K562 (cell line): ENCODE results near the gene ZNF622. TPM values are rescaled to one million over a fixed set of nuclear protein-coding genes. Genes with fewer than 3 reads are reported as not detected.

Experiments
- ATAC-seq: fragments of 200-7000 bp; cut with Tn5 transposase; 3 replicates; pipeline ENCODE4 v1.9.1; 2020; ENCODE audit warnings: moderate library complexity
- BruUV-seq: library from RNA; stranded (reverse); fragments of 400-500 nt; replicated peaks from 2 replicates; lab custom pipeline; 2021; lab: Mats Ljungman, UMichigan
- CTCF ChIA-PET: fragments of 300-600 bp; formaldehyde crosslinking; extraction: SDS; loops from one replicate; lab custom pipeline; 2021; ENCODE audit warnings: low intra/inter-chr PET ratio; lab: Yijun Ruan, JAX
- POLR2A ChIA-PET: fragments of 300-600, 350-650 bp; sonication (Branson Sonifier 250); formaldehyde crosslinking; extraction: SDS; loops from one replicate; lab custom pipeline; 2021; ENCODE audit warnings: antibody characterized with exemption, inconsistent platforms; lab: Yijun Ruan, JAX
- DNase-seq, 4 experiments: peaks; one replicate each; pipeline versions ENCODE4 v3.0.0 to v3.0.0-alpha.2; 2011 to 2018; ENCODE audit warnings: low spot score in 3 of 4, mixed read lengths in 3 of 4; ENCODE audit errors: extremely low read depth in 1 of 4
- FAIRE-seq: peaks from 2 replicates; lab custom pipeline; 2011; peaks lifted over from hg19 to GRCh38; lab: Jason Lieb, UNC
- H2AFZ ChIP-seq: 2 replicates; pipeline ENCODE4 v1.6.0; 2011; ENCODE audit warnings: low read depth, low read length, control low read depth, inconsistent platforms
- H3K27ac ChIP-seq: fragments of 200-600 bp; 3 replicates; pipeline ENCODE4 v1.8.0; 2011; ENCODE audit warnings: low read depth, mild to moderate bottlenecking, control low read depth, inconsistent platforms, low read length, moderate library complexity, mixed read lengths; ENCODE audit errors: extremely low read depth
- H3K27me3 ChIP-seq, 2 experiments: fragments of 300-600 bp in 1 of 2; 2 replicates in 1 of 2; 3 replicates in 1 of 2; pipeline versions ENCODE4 v1.6.0 to v1.8.0; 2011; ENCODE audit warnings: inconsistent platforms in 2 of 2, low read length in 2 of 2, mild to moderate bottlenecking in 1 of 2, mixed read lengths in 1 of 2, moderate library complexity in 1 of 2; ENCODE audit not compliant: control insufficient read depth in 2 of 2, insufficient read depth in 2 of 2
- H3K36me3 ChIP-seq: fragments of 300-600 bp; 3 replicates; pipeline ENCODE4 v1.8.0; 2011; ENCODE audit warnings: mild to moderate bottlenecking, low read length, inconsistent platforms; ENCODE audit not compliant: control insufficient read depth, insufficient read depth
- H3K4me1 ChIP-seq, 2 experiments: fragments of 200-600 bp in 1 of 2; replicated peaks in 1 of 2; 2 replicates in 1 of 2; 3 replicates in 1 of 2; pipeline versions ENCODE4 v1.5.1 to v1.8.0; 2011; ENCODE audit warnings: inconsistent platforms in 2 of 2, low read length in 2 of 2, mild to moderate bottlenecking in 1 of 2, mixed read lengths in 1 of 2, moderate library complexity in 1 of 2; ENCODE audit not compliant: control insufficient read depth in 2 of 2, insufficient read depth in 2 of 2
- H3K4me2 ChIP-seq: 2 replicates; pipeline ENCODE4 v1.6.1; 2011; ENCODE audit warnings: low read length, control low read depth, inconsistent platforms, mixed read lengths; ENCODE audit not compliant: insufficient read depth
- H3K4me3 ChIP-seq: fragments of 200-600 bp; sonication (generic), shearing (Covaris generic); 2 replicates; pipeline ENCODE4 v1.5.1; 2016; ENCODE audit warnings: control low read depth, inconsistent platforms
- H3K79me2 ChIP-seq: fragments of 200-600 bp; 3 replicates; pipeline ENCODE4 v1.8.0; 2011; ENCODE audit warnings: low read length, inconsistent platforms; ENCODE audit not compliant: control insufficient read depth, insufficient read depth
- H3K9ac ChIP-seq, 2 experiments: 2 replicates each; pipeline versions ENCODE4 v1.6.0 to v1.6.1; 2011; ENCODE audit warnings: low read depth in 2 of 2, low read length in 2 of 2, control low read depth in 1 of 2, inconsistent platforms in 1 of 2, mild to moderate bottlenecking in 1 of 2, mixed read lengths in 1 of 2; ENCODE audit not compliant: insufficient read depth in 1 of 2
- H3K9me1 ChIP-seq: one replicate; pipeline ENCODE4 v1.6.0; 2011; ENCODE audit warnings: inconsistent platforms, mild to moderate bottlenecking, low read length, moderate library complexity; ENCODE audit not compliant: control insufficient read depth, insufficient read depth
- H3K9me3 ChIP-seq: replicated peaks from 2 replicates; pipeline ENCODE4 v1.5.1; 2011; ENCODE audit warnings: low read depth, low read length, inconsistent platforms; ENCODE audit not compliant: control insufficient read depth, insufficient read depth
- H4K20me1 ChIP-seq: replicated peaks from 2 replicates; pipeline ENCODE4 v1.6.1; 2011; ENCODE audit warnings: low read length, inconsistent platforms, mixed read lengths; ENCODE audit not compliant: control insufficient read depth, insufficient read depth
- CEBPB ChIP-seq: fragments of 450-650 bp; IDR thresholded peaks from 2 replicates; pipeline ENCODE4 v1.6.1; 2016; ENCODE audit warnings: missing genetic modification characterization, missing compliant biosample characterization
- CEBPG ChIP-seq, 3 experiments: fragments of 200-800 bp in 1 of 3; sonication (Bioruptor generic) in 1 of 3; sonication (generic) in 1 of 3; formaldehyde crosslinking in 1 of 3; IDR thresholded peaks in 2 of 3; conservative IDR thresholded peaks in 1 of 3; 2 replicates each; pipeline versions ENCODE4 v1.6.1 to v1.8.0; 2016 to 2022; ENCODE audit warnings: missing compliant biosample characterization in 2 of 3, missing genetic modification characterization in 2 of 3, mild to moderate bottlenecking in 1 of 3, missing genetic modification reagents in 1 of 3
- CHD4 ChIP-seq: fragments of 200-600 bp; sonication (generic); IDR thresholded peaks from 3 replicates; pipeline ENCODE4 v1.6.1; 2012; ENCODE audit warnings: low read depth, mild to moderate bottlenecking, mixed read lengths, low read length, inconsistent platforms; ENCODE audit not compliant: insufficient read depth, insufficient replicate concordance, poor library complexity, severe bottlenecking
- CXXC5 ChIP-seq: fragments of 250-450 bp; sonication (Bioruptor Pico); IDR thresholded peaks from 2 replicates; pipeline ENCODE4 v1.8.0; 2022; ENCODE audit warnings: inconsistent platforms, mild to moderate bottlenecking, moderate library complexity
- ETV1 ChIP-seq: fragments of 450-650 bp; conservative IDR thresholded peaks from 2 replicates; pipeline ENCODE4 v1.6.1; 2016; ENCODE audit warnings: missing genetic modification characterization, control low read depth, low read depth, missing compliant biosample characterization
- GABPA ChIP-seq: fragments of 200-800 bp; sonication (Bioruptor generic); conservative IDR thresholded peaks from 2 replicates; pipeline ENCODE4 v1.6.1; 2016; ENCODE audit warnings: low read depth, missing genetic modification characterization, missing compliant biosample characterization
- HMGXB4 ChIP-seq: sonication (generic); formaldehyde crosslinking; IDR thresholded peaks from 2 replicates; pipeline ENCODE4 v1.8.1; 2023; ENCODE audit warnings: mild to moderate bottlenecking, missing genetic modification reagents
- IRF2 ChIP-seq: sonication (generic); formaldehyde crosslinking; IDR thresholded peaks from 2 replicates; pipeline ENCODE4 v1.8.1; 2022; ENCODE audit warnings: mild to moderate bottlenecking, missing genetic modification reagents
- JUND ChIP-seq, 2 experiments: IDR thresholded peaks; 2 replicates in 1 of 2; 3 replicates in 1 of 2; pipeline ENCODE4 v1.6.1; 2011; ENCODE audit warnings: borderline replicate concordance in 2 of 2, low read depth in 2 of 2, low read length in 2 of 2, improper control_type of control experiment in 1 of 2, missing biosample characterization in 1 of 2, missing genetic modification characterization in 1 of 2, missing genetic modification reagents in 1 of 2
- L3MBTL2 ChIP-seq: fragments of 450-650 bp; IDR thresholded peaks from 2 replicates; pipeline ENCODE4 v1.6.1; 2016; ENCODE audit warnings: mild to moderate bottlenecking, moderate library complexity
- MAFG ChIP-seq: fragments of 450-650 bp; conservative IDR thresholded peaks from 2 replicates; pipeline ENCODE4 v1.6.1; 2016; ENCODE audit warnings: missing genetic modification characterization, missing compliant biosample characterization
- NCOA2 ChIP-seq, 2 experiments: fragments of 450-650 bp; IDR thresholded peaks; 2 replicates each; pipeline ENCODE4 v1.6.1; 2018; ENCODE audit warnings: mild to moderate bottlenecking in 2 of 2, moderate library complexity in 1 of 2; ENCODE audit not compliant: partially characterized antibody in 2 of 2
- NCOR1 ChIP-seq: fragments of 450-650 bp; IDR thresholded peaks from 2 replicates; pipeline ENCODE4 v1.6.1; 2016; ENCODE audit warnings: mild to moderate bottlenecking, moderate library complexity
- NR2C2 ChIP-seq, 2 experiments: fragments of 200-800 bp in 1 of 2; sonication (Bioruptor generic) in 1 of 2; sonication (generic) in 1 of 2; formaldehyde crosslinking in 1 of 2; IDR thresholded peaks; 2 replicates each; pipeline versions ENCODE4 v1.6.1 to v1.8.0; 2016 to 2022; ENCODE audit warnings: mild to moderate bottlenecking in 1 of 2, missing compliant biosample characterization in 1 of 2, missing genetic modification characterization in 1 of 2, missing genetic modification reagents in 1 of 2
- PHB2 ChIP-seq: fragments of 450-650 bp; IDR thresholded peaks from 2 replicates; pipeline ENCODE4 v1.6.1; 2017; ENCODE audit warnings: low read depth
- POLR3A ChIP-seq: IDR thresholded peaks from 2 replicates; pipeline ENCODE4 v1.6.1; 2011; ENCODE audit warnings: borderline replicate concordance, mild to moderate bottlenecking, moderate library complexity; ENCODE audit not compliant: insufficient read length, insufficient read depth; ENCODE audit errors: extremely low read depth
- RFX5 ChIP-seq: IDR thresholded peaks from 2 replicates; pipeline ENCODE4 v1.6.1; 2011; ENCODE audit warnings: low read depth, mild to moderate bottlenecking, improper control_type of control experiment, low read length
- ZNF384 ChIP-seq: IDR thresholded peaks from 2 replicates; pipeline ENCODE4 v1.6.1; 2012; ENCODE audit warnings: low read depth, low read length, improper control_type of control experiment
- WGBS: fragments of 100-300 bp; shearing (Covaris generic); methylation state at CpG from one replicate; pipeline ENCODE4 v1.1.6; 2016; ENCODE audit warnings: low coverage, mixed read lengths; ENCODE audit not compliant: insufficient coverage; ENCODE audit errors: missing lambda C conversion rate; 5-methylcytosine and 5-hydroxymethylcytosine counted together
- in situ Hi-C: fragments of 300-500 bp; cut with MboI; formaldehyde crosslinking; loops from 4 replicates; pipeline ENCODE4 v1.15.0; 2018; ENCODE audit warnings: inconsistent platforms, mixed read lengths
- intact Hi-C: fragments of 100-400 bp; cut with micrococcal nuclease; formaldehyde crosslinking; loops from 2 replicates; pipeline ENCODE4 v1.14.2; 2022
- polyA plus RNA-seq, 8 experiments: library from polyadenylated mRNA; depleted of rRNA in 4 of 8; stranded (reverse) in 5 of 8; unstranded in 3 of 8; fragments of >200 nt; fragmentation: Nextera tagmentation in 2 of 8; fragmentation: Illumina TruSeq in 1 of 8; extraction: Ambion mirVana in 2 of 8; extraction: Trizol in 1 of 8; gene quantifications; 2 replicates each; pipeline versions ENCODE4 v1.2.1 to v1.2.3, GENCODE V29; 2011 to 2014; ENCODE audit warnings: inconsistent platforms in 1 of 8, missing spikeins in 1 of 8
- total RNA-seq, 7 experiments: library from RNA; depleted of rRNA in 6 of 7; stranded (reverse); fragments of >200 nt in 6 of 7; fragmentation: Illumina TruSeq in 2 of 7; extraction: Trizol in 2 of 7; gene quantifications; 2 replicates each; pipeline versions ENCODE4 v1.2.1 to v1.2.3, GENCODE V29; 2011 to 2021; ENCODE audit warnings: low replicate concordance in 1 of 7

Gene ZNF622
- total and polyA plus RNA-seq, 9 of the 15 experiments (the other 6 are each of a cell fraction or from before 2014, with no cell fraction given) = 9.6 to 51.5 (median 32.3) TPM

GRCh38 chr5:16508730-16509531 lies 43.3 kb upstream of the ZNF622 start:
- H3K9me1 ChIP-seq = no peaks in the 10 kb centered on the region
- intact Hi-C loops = no loop called here
- H3K4me1 ChIP-seq = no peaks in the 10 kb centered on the region
- H3K27me3 ChIP-seq = peaks cover 15 to 25% of the 10 kb centered on the region in 2 experiments; a peak in 4 of 5 replicates
- no peak overlapping the region for H3K9ac ChIP-seq
- in situ Hi-C loops = no loop called here
- H4K20me1 ChIP-seq = no peaks in the 10 kb centered on the region
- no peak overlapping the region for H3K4me3 ChIP-seq
- WGBS = 0% methylated on average over 14 of the region's 15 CpGs
- DNase-seq (peak in 2 of 4 experiments; percentile 34 to 43), ATAC-seq (peak; percentile 76), FAIRE-seq (no peak)
- H3K27ac ChIP-seq = no peak overlapping the region
- H3K79me2 ChIP-seq = no peaks in the 10 kb centered on the region
- POLR2A ChIA-PET = no interaction called here
- H3K4me2 ChIP-seq = no peak overlapping the region
- BruUV-seq = no TSS peak
- TF ChIP-seq ZNF384 (peak; percentile 89), CXXC5 (CRISPR knock-in tag) (0 out of 2 replicates have a peak, but pooled peaks have one; percentile 12), CEBPB (tag) (peak; percentile 54), PHB2 (no peak), POLR3A (no peak), GABPA (tag) (0 out of 2 replicates have a peak, but pooled peaks have one; percentile 53), ETV1 (peak; percentile 54; the same call in 1 of the 2 replicates), IRF2 (CRISPR knock-in tag) (no peak), MAFG (peak; percentile 50), HMGXB4 (CRISPR knock-in tag) (no peak), NCOA2 (IDR thresholded peaks at IDR 0.05; ENCODE audit: partially characterized antibody in 2 of 2) (no peak), NR2C2 (CRISPR knock-in tag; IDR thresholded peaks at IDR 0.05) (no peak), NR2C2 (tag; IDR thresholded peaks at IDR 0.05) (peak; percentile 48; the same call in 1 of the 2 replicates), CHD4 (no peak), RFX5 (no peak), L3MBTL2 (no peak), NCOR1 (no peak), CEBPG (CRISPR knock-in tag; IDR thresholded peaks at IDR 0.05) (no peak), CEBPG (tag; conservative IDR thresholded peaks at IDR 0.05 in 1 of 2, IDR thresholded peaks at IDR 0.05 in 1 of 2) (peak; percentile 37 to 77; a peak in 2 of 4 replicates), JUND (IDR thresholded peaks at IDR 0.05; ENCODE audit: borderline replicate concordance, low read depth, low read length) (0 out of 2 replicates have a peak, but pooled peaks have one; percentile 2), JUND (tag; IDR thresholded peaks at IDR 0.05; ENCODE audit: borderline replicate concordance, low read depth, low read length) (no peak)
- H2AFZ ChIP-seq = no peak overlapping the region
- CTCF ChIA-PET = no interaction called here
- no peaks in the 10 kb centered on the region for H3K36me3 ChIP-seq
- H3K9me3 ChIP-seq = no peaks in the 10 kb centered on the region
